Neutrophil (primary cell): ENCODE results near the gene PEAK3.

Source experiments
- H3K27ac ChIP-seq: fragments of 200-600 bp; sonication (generic); 2 replicates; pipeline ENCODE4 v1.5.1; 2016; ENCODE audit warnings: mild to moderate bottlenecking, moderate library complexity
- H3K27me3 ChIP-seq: fragments of 200-600 bp; sonication (generic); 2 replicates; pipeline ENCODE4 v1.6.0; 2016; ENCODE audit warnings: mild to moderate bottlenecking
- H3K36me3 ChIP-seq: fragments of 200-600 bp; sonication (generic); 2 replicates; pipeline ENCODE4 v1.5.1; 2017
- H3K4me1 ChIP-seq, 2 experiments: fragments of 200-600 bp in 1 of 2; sonication (generic) in 1 of 2; 1 replicate in 1 of 2; 2 replicates in 1 of 2; pipeline versions ENCODE4 v1.5.1 to v1.6.1; 2013 to 2016; ENCODE audit warnings: low read depth in 1 of 2, low read length in 1 of 2, mild to moderate bottlenecking in 1 of 2, moderate library complexity in 1 of 2; ENCODE audit not compliant: control insufficient read depth in 1 of 2, insufficient read depth in 1 of 2
- H3K4me3 ChIP-seq, 2 experiments: fragments of 200-600 bp in 1 of 2; sonication (generic) in 1 of 2; 1 replicate in 1 of 2; 2 replicates in 1 of 2; pipeline ENCODE4 v1.5.1; 2013 to 2016; ENCODE audit warnings: low read depth in 1 of 2, low read length in 1 of 2, mild to moderate bottlenecking in 1 of 2, moderate library complexity in 1 of 2
- H3K9me3 ChIP-seq: fragments of 200-600 bp; sonication (generic); 2 replicates; pipeline ENCODE4 v1.5.1; 2016
- CTCF ChIP-seq: fragments of 200-600 bp; sonication (generic); IDR thresholded peaks from 2 replicates; pipeline ENCODE4 v1.5.1; 2016; ENCODE audit warnings: antibody characterized with exemption

Gene PEAK3

GRCh38 chr19:2312820-2313501 is 31.0 kb upstream of the PEAK3 start:
- peaks cover 28 to 32% of the 10 kb centered on the region in 2 experiments for H3K4me1 ChIP-seq
- no peak for TF ChIP-seq CTCF
- H3K9me3 ChIP-seq, result no peaks in the 10 kb centered on the region
- no peaks in the 10 kb centered on the region for H3K36me3 ChIP-seq
- no peak overlapping the region for H3K4me3 ChIP-seq
- peaks cover 56% of the 10 kb centered on the region for H3K27me3 ChIP-seq
- no peak overlapping the region for H3K27ac ChIP-seq

DNA sequence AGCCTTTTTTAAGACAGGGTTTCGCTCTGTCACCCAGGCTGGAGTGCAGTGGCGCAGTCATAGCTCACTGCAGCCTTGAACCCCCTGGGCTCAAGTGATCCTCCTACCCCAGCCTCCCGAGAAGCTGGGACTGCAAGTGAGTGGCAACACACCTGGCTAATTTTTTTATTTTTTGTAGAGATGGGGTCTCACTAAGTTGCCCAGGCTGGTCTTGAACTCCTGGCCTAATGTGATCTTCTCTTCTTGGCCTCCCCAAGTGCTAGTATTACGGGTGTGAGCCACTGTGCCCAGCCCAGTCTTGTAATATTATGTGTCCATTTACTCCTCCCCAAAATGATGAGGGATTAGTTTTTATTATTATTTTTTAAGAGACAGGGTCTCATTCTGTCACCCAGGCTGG is 29.1 kb upstream of the PEAK3 start:
- H3K4me3 ChIP-seq, result no peak overlapping the region
- peaks cover 24 to 36% of the 10 kb centered on the region in 2 experiments for H3K4me1 ChIP-seq
- H3K36me3 ChIP-seq, result no peaks in the 10 kb centered on the region
- peaks cover 74% of the 10 kb centered on the region for H3K27me3 ChIP-seq
- H3K27ac ChIP-seq, result no peak overlapping the region
- TF ChIP-seq CTCF, result no peak
- no peaks in the 10 kb centered on the region for H3K9me3 ChIP-seq

DNA sequence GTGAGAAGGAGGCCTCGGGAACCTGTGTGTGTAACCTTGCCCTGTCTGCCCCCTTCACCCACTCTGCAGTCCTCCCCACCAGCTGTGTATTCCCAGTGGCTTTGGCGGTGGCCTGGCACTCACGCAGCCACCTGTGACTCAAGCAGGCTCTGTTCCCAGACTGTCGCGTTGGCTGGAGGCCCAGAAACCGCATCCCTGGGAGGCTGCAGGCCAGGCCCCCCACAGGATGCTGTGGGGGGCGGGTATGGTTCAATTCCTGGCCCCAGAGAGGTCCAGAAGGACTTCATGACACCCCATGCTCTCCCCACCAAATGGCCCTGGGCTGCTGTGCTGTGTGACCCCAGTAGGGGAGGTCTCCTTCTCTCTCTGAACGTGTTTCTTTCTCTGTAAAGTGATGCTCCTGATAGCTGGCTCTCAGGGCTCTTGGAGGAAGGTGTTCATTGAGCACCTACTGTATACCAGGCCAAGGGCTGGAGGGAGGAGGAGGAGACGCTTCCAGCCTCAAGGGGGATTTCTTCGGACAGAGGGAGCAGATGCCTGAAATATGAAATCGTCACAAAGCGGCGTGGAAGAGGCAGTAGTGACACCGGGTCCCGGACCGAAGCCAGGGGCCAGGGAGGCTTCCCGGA is 27.9 kb upstream of the PEAK3 start:
- Histone ChIP-seq H3K27ac (no peak overlapping the region), H3K4me3 (no peak overlapping the region), H3K4me1 (peaks cover 12 to 25% of the 10 kb centered on the region in 2 experiments), H3K27me3 (peaks cover 86% of the 10 kb centered on the region), H3K9me3 (no peaks in the 10 kb centered on the region), H3K36me3 (no peaks in the 10 kb centered on the region)
- no peak for TF ChIP-seq CTCF

- Histone ChIP-seq H3K9me3 (no peaks in the 10 kb centered on the region), H3K4me1 (peaks cover 19 to 39% of the 10 kb centered on the region in 2 experiments), H3K36me3 (no peaks in the 10 kb centered on the region), H3K27me3 (peaks cover 98% of the 10 kb centered on the region), H3K27ac (no peak within 1 kb of the TSS), H3K4me3 (peak within 1 kb of the TSS in 1 of 2 experiments; percentile 54)
- no peak for TF ChIP-seq CTCF
These were observed 26.2 kb upstream of the PEAK3 start, which contains the start of gene LINGO3 for GRCh38 chr19:2308114-2308556. TSS of gene LINGO3 (minus strand) at chr19:2308154. CDS start at chr19:2291776, 16,378 bp downstream.

- H3K4me3 ChIP-seq, result peak overlapping the region in 1 of 2 experiments; percentile 30
These were observed 25.6 kb upstream of the PEAK3 start for GRCh38 chr19:2307518-2308012.

More at GRCh38 chr19:2307518-2308012, 25.6 kb upstream of the PEAK3 start:
- Histone ChIP-seq H3K4me1 (peaks cover 25 to 45% of the 10 kb centered on the region in 2 experiments), H3K36me3 (no peaks in the 10 kb centered on the region), H3K9me3 (no peaks in the 10 kb centered on the region), H3K27me3 (peaks cover 98% of the 10 kb centered on the region), H3K27ac (no peak overlapping the region)
- TF ChIP-seq CTCF, result no peak
